HG03565 (cell line): ENCODE results near the gene GFI1B.
"Not testable (repeated sequence)": the region's sequence is repeated elsewhere in the genome, so short reads cannot be mapped to it uniquely, and the experiment has no call there.

Experiments used
- ATAC-seq: cut with Tn5 transposase; IDR thresholded peaks from one replicate; pipeline ENCODE4 v1.9.1; 2021; ENCODE audit warnings: mild to moderate bottlenecking, moderate library complexity; ENCODE audit not compliant: unreplicated experiment

Gene GFI1B

DNA sequence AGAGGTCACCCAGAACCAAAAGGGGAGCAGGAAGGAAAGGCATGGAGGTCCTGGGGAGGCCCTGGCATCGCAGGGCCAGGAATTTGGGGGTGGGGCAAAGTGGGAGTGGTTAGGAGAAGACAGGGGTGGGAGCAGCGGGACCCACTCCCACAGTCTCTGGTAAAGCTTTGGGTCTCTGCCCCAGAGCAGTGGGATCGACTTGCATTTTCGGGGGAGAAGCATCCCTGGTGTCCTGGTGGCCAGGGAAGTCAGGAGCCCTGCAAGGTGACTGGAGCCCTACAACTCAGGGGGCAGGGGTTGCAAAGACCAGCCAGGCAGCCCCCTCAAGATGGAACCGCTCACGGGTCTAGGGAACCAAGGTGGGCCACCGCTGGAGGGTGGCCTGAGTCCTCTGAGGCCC, 29.9 kb downstream of the GFI1B start:
- no peak for ATAC-seq

GRCh38 chr9:133008824-133009223, 30.3 kb downstream of the GFI1B start:
- ATAC-seq = no peak

GRCh38 chr9:133009906-133010582, 31.6 kb downstream of the GFI1B start:
- ATAC-seq = no peak

DNA sequence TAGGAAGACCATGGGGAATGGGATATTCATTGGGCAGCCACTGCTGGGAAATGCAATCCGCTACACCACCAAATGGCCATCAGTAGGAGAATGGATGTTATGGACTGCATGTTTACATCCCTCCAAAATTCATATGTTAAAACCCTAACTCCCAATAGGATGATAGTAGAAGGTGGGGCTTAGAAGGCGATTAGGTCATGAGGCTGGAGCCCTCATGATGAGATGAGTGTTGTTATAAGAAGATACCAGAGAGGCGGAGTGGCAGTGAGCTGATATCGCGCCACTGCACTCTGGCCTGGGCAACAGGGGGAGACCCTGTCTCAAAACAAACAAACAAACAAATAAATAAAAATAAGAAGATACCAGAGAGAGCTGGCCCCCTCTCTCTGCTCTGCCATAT, 36.2 kb downstream of the GFI1B start:
- no peak for ATAC-seq

DNA sequence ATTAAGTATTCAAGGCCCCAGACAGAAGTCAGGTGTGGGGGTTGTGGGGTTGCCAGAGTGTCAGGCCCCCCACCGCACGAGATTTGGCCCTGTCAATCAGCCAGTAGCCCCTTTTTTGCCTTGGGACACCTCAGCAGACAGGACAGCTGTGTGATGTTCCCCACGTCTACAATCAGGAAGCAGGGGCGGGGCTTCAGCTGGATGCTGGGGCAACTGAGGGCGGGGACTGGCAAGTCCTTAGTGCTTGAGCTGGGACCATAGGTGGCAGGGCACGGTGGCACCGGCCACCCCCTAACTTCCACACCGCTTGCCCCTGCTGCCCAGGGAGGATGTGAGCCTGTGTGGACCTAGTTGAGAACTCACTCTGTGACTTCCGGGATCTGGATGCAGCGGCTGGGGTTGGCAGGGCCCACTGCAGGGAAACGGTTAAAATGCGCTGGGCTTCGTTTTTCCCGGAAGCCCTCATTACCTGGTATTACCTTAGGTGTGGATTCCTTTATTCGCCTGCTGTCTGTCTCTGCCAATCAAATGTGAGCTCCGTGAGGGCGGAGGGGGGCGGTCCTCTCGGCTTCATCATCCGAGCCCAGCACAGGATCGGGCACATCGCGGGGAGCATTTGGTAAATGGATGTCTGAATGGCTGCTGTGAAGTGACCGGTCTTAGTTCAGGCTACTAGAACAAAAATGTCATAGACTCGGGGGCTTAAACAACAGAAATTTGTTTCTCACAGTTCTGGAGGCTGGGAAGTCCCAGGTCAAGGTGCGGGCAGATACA, 44.8 kb downstream of the GFI1B start:
- ATAC-seq = no peak

- no peak for ATAC-seq
These were observed 47.9 kb downstream of the GFI1B start for GRCh38 chr9:133026426-133026825.

DNA sequence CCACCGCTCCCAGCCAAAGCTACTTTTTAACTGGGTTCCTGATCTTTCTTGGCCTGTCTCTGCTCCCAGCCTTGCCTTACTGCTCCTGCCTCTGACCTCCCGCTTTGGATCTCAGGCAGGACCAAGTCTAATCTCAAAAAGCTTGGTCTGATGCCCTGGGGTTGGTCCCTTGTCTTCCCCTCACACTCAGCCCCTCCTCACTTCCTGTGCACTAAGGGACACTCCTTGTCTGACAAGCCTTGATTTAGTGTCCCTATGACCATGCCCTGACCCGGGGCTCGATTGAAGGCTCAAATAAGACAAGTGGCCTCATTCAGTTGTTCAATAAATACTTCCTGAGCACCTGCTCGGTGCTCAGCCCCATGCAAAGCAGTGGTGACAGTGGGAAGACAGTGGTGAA, 48.6 kb downstream of the GFI1B start:
- ATAC-seq = no peak

DNA sequence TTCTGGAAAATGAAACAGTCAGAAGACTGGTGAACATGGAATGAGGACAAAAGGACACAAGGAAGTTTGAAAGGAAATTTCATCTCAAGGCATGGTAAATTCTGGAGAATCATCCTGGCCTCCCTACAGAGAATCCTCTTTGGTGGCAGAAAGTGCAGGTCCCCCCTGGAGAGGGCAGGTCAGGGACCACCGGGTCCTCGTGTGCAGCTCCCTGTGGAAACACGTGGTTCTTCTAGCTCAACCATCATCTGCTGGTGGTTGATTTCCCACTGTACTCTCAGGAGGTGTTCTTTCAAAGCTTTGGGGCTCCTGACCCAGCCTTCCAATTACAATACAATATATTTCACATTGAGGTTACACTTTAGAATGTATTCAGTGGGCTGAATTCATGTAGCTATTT, 49.7 kb downstream of the GFI1B start:
- ATAC-seq = no peak

DNA sequence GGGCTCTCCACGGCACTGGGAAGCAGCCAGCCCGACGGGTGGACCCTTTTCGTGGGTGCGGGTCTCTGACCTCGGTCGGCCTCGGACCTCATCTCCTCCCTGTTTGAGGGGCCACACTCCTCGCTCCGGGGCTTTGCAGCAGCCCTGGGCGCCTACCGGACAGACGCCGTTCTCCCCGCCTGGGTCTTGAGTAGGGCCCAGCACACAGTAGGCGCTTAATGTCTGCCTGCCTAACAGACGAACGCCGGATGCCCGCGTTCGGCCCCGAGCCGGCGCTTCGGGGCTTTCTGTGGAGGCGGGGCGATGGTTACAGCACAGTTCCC, 51.5 kb downstream of the GFI1B start:
- no peak for ATAC-seq

- peak; percentile 92 for ATAC-seq
These were observed 52.0 kb downstream of the GFI1B start, which contains the start of gene GTF3C5 for GRCh38 chr9:133030317-133031129. GTF3C5 (plus strand) TSS chr9:133030997; CDS start chr9:133031012, 15 bp downstream.

DNA sequence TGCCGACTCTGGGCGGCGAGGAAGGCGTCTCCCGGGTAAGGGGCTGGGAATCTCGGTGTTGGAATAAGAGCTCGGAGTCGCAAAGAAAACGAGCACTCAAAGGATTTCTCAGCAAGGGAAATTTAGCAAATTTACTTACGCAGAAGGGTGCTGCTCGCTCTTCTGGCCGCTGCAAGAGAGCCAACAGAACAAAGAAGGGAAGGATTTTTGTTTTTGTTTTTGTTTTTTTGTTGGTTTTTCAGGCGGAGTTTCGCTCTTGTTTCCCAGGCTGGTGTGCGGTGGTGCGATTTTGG, 52.6 kb downstream of the GFI1B start:
- no peak for ATAC-seq

GRCh38 chr9:133031496-133031911, 53.0 kb downstream of the GFI1B start:
- no peak for ATAC-seq

DNA sequence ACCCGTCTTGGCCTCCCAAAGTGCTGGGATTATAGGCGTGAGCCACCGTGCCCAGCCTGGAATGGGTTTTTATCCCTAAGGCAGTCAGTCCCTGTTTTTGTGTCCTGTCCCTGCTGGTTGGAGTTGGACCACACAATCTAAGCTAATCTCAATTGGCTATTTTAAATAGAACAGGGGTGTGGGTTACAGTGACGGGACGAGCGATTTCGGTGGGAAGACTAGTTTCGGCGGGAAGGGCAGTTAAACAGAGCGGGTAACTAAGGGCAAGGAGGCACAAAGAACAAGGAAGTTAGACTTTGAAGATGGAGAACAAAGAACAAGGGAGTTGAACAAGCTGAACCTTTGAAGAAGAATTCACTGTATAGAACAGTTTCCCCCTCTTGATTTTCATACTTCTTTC, 53.7 kb downstream of the GFI1B start:
- no peak for ATAC-seq

GRCh38 chr9:133035669-133036068, 57.2 kb downstream of the GFI1B start:
- ATAC-seq = no peak

DNA sequence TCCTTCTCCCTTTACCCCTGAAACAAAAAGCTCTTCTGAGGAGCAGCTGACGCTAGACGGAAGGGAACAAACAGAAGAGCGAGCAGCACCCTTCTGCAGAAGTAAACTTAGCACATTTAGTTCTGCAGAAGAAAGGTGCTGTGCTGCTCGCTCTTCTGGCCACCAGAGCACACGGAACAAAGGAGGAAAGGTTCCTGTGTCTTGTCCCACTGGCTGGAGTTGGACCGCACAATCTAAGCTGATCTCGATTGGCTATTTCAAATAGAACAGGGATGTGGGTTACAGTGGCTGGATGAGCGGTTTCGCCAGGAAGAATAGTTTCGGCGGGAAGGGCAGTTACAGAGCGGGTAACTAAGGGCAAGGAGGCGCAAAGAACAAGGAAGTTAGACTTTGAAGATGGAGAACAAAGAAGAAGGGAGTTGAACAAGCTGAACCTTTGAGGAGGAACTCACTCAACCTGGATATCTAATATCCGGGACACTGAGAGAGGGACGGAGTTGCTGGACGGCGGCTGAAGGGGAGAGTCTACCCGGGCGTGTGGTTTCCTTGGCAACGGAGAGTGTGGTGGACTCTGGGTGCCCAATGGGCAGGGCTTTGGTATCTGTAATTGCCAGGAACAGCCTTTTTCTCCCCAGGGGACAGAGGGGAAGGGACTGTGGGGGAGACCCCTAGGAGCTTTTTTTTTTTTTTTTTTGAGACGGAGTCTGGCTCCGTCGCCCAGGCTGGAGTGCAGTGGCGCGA, 59.5 kb downstream of the GFI1B start:
- no peak for ATAC-seq

DNA sequence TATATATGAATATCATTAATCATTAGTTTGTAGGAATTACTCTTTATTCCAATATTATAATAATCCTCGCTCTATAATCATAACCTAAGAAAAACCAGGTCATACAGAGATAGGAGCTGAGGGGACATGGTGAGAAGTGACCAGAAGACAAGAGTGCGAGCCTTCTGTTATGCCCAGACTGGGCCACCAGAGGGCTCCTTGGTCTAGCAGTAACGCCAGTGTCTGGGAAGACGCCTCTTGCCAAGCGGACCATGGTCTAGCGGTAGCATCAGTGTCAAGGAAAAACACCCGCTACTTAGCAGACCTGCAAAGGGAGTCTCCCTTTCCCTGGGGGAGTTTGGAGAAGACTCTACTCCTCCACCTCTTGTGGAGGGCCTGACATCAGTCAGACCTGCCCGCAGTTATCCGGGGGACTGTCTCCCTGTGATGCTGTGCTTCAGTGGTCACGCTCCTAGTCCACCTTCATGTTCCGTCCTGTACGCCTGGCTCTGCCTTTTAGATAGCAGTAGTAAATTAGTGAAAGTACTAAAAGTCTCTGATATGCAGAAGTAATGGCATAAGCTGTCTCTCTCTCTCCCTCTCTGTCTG, 62.5 kb downstream of the GFI1B start:
- ATAC-seq = not testable (repeated sequence)
